Measurements from ENCODE around the gene RAD51.
"Not testable (repeated sequence)": the region's sequence is repeated elsewhere in the genome, so short reads cannot be mapped to it uniquely, and the experiment has no call there.

RAD51 gene

DNA sequence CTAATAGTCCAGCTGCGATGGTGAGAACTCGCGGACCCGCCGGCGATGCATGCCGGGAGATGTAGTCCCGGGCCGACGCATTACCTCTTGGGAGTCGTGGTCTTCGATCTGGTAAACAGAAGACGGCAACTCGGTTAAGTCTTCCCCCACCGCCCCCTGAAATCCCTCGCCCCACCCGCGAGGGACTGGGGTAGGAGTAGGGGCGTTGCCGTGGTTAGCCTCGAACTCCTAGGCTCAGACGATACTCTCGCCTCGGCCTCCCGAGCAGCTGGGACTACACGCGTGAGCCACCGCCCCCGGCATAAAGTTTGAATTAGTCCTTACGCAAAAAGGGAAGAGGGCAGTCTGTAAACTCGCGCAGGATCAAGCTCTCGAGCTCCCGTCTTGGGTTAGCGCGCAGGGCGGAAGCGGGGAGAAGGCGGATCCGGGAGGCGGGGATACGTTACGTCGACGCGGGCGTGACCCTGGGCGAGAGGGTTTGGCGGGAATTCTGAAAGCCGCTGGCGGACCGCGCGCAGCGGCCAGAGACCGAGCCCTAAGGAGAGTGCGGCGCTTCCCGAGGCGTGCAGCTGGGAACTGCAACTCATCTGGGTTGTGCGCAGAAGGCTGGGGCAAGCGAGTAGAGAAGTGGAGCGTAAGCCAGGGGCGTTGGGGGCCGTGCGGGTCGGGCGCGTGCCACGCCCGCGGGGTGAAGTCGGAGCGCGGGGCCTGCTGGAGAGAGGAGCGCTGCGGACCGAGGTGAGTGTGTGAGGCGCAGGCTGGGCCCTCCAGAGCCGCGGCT is at the start of gene RAD51:
Gene RAD51 (plus strand): TSS at position 487 of the 781 bp plus-strand sequence. CDS start 3,585 bp downstream, outside the sequence.
- TF ChIP-seq, protein P1, sequence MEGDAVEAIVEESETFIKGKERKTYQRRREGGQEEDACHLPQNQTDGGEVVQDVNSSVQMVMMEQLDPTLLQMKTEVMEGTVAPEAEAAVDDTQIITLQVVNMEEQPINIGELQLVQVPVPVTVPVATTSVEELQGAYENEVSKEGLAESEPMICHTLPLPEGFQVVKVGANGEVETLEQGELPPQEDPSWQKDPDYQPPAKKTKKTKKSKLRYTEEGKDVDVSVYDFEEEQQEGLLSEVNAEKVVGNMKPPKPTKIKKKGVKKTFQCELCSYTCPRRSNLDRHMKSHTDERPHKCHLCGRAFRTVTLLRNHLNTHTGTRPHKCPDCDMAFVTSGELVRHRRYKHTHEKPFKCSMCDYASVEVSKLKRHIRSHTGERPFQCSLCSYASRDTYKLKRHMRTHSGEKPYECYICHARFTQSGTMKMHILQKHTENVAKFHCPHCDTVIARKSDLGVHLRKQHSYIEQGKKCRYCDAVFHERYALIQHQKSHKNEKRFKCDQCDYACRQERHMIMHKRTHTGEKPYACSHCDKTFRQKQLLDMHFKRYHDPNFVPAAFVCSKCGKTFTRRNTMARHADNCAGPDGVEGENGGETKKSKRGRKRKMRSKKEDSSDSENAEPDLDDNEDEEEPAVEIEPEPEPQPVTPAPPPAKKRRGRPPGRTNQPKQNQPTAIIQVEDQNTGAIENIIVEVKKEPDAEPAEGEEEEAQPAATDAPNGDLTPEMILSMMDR (IDR thresholded peaks at IDR 0.05; ENCODE audit: low read depth, low read length): no peak

DNA sequence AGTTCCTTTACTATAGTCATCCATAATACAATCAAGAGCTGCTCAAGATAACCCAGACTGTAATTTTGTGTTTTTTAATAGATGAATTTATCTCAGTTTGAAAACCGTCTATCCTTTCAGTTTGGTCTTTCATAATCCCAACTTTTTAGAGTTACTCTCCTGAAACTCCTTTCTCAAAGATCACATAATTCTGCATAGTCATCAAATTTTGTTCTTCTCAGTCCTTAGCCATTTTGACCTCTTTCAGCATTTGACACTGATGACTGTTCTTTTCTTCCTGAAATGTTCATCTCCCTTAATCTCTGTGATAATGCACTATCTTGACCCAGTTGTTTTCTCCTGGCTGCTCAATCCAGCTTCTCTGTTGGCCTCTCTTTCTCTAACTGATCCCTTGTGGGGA is 47.5 kb upstream of the RAD51 start:
- TF ChIP-seq, protein P1 (IDR thresholded peaks at IDR 0.05; ENCODE audit: low read depth, low read length): no peak
- no peak for DNase-seq (ENCODE audit: extremely low read depth, low read depth)

More for the DNA sequence above, at the start of gene RAD51:
- DNase-seq (ENCODE audit: extremely low read depth, low read depth): peak; percentile 83

DNA sequence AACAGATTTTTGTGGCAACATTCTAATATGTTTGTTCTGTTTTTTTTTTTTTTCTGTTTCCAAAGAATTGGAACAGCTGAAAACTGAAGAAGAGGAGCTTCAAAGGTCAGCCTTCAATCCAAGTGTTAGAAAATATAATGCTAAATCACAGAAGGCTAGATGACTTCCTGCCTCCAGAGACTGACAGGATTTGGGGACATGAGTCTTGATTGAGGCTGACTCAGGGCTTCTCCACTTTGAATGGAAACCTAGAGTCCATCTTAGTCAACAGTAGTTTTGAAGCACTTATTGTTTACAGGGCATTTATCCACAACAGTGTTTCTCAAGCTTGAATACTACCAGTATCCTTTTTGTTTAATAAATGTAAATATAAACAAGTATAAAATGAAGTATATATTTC is 44.5 kb upstream of the RAD51 start:
- TF ChIP-seq, protein P1 (IDR thresholded peaks at IDR 0.05; ENCODE audit: low read depth, low read length): no peak
- no peak for DNase-seq (ENCODE audit: extremely low read depth, low read depth)

DNA sequence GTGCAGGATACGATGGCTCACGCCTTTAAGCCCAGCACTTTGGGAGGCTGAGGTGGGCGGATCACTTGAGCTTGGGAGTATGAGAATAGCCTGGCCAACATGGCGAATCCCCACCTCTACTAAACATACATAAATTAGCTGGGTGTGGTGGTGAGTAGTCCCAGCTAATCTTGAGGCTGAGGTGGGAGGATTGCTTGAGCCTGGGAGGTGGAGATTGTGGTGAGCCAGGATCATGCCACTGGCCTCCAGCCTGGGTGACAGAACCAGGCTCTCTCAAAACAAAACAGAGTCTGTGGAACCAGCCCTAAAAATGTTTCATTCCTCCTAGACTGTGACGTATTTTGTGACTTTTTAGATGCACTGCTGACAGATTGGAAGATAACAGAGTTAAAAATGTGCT is 34.3 kb upstream of the RAD51 start:
- TF ChIP-seq, protein P1 (IDR thresholded peaks at IDR 0.05; ENCODE audit: low read depth, low read length): no peak

DNA sequence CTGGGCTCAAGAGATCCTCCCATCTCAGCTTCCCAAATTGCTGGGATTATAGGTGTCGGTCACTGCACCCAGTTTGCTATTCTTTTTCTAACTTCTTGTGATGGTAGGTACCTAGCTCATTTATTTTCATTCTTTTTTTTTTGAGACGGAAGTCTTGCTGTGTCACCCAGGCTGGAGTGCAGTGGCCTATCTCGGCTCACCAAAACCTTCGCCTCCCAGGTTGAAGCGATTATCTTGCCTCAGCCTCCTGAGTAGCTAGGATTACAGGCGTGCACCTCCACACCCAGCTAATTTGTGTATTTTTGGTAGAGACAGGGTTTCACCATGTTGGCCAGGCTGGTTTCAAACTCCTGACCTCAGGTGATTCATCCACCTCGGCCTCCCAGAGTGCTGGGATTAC is 30.1 kb upstream of the RAD51 start:
- TF ChIP-seq, protein P1 (IDR thresholded peaks at IDR 0.05; ENCODE audit: low read depth, low read length): no peak
- no peak for DNase-seq (ENCODE audit: extremely low read depth, low read depth)

More for the DNA sequence above, 34.3 kb upstream of the RAD51 start:
- no peak for DNase-seq (ENCODE audit: extremely low read depth, low read depth)

DNA sequence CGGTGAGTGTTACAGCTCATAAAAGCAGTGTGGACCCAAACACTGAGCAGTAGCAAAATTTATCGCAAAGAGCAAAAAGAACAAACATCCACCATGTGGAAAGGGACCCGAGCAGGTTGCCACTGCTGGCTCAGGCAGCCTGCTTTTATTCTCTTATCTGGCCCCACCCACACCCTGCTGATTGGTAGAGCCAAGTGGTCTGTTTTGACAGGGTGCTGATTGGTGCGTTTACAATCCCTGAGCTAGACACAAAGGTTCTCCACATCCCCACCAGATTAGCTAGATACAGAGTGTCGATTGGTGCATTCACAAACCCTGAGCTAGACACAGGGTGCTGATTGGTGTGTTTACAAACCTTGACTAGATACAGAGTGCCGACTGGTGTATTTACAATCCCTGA is 18.7 kb upstream of the RAD51 start:
- DNase-seq (ENCODE audit: extremely low read depth, low read depth): not testable (repeated sequence)

DNA sequence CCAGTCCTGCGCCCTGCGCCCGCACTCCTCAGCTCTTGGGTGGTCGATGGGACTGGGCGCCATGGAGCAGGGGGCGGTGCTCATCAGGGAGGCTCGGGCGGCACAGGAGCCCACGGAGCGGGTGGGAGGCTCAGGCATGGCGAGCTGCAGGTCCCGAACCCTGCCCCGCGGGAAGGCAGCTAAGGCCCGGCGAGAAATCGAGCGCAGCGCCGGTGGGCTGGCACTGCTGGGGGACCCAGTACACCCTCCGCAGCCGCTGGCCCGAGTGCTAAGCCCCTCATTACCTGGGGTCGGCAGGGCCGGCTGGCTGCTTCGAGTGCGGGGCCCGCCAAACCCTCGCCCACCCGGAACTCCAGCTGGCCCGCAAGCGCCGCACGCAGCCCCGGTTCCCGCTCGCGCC is 18.1 kb upstream of the RAD51 start:
- DNase-seq (ENCODE audit: extremely low read depth, low read depth): not testable (repeated sequence)

DNA sequence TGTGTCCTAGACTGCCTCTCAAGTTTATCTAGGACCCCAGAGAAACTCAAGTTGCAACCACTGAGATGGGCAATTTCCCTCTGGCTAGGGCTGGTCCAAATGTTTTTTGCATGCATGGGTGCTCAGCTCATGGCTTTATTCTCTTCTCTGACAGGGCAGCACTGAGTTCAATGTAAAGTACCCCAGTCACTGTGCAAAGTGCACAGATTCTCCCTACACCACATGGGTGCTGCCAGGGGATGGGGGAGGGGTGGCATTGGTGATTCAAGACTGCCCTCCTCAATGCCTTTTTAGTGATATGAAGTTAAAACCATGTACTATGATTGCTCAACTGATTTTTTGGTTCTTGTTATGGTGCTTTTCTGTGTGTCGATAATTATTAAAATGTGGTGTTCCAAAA is 14.8 kb upstream of the RAD51 start:
- DNase-seq (ENCODE audit: extremely low read depth, low read depth): no peak

DNA sequence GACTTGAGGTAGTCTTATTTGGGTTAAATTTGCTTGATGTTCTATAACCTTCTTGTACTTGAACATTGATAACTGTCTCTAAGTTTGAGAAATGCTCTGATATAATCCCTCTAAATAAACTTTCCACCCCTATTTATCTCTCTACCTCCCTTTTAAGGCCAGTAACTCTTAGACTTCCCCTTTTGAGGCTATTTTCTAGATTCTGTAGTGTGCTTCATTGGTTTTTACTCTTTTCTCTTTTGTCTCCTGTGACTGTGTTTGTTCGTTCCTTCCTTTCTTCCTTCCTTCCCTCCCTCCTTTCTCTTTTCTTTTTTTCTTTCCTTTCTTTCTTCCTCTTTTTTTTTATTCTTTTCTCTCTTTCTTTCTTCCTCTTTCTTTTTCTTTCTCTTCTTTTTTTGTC is 14.0 kb upstream of the RAD51 start:
- DNase-seq (ENCODE audit: extremely low read depth, low read depth): not testable (repeated sequence)

More for the DNA sequence above, 14.8 kb upstream of the RAD51 start:
- TF ChIP-seq, protein P1 (IDR thresholded peaks at IDR 0.05; ENCODE audit: low read depth, low read length): no peak
